ENCODE data around the gene PSMD8. TPM values are rescaled to one million over a fixed set of nuclear protein-coding genes. Genes with fewer than 3 reads are reported as not detected.

Gene PSMD8
- total and polyA plus RNA-seq, 12 donors: 113 to 513 (median 302) TPM

DNA sequence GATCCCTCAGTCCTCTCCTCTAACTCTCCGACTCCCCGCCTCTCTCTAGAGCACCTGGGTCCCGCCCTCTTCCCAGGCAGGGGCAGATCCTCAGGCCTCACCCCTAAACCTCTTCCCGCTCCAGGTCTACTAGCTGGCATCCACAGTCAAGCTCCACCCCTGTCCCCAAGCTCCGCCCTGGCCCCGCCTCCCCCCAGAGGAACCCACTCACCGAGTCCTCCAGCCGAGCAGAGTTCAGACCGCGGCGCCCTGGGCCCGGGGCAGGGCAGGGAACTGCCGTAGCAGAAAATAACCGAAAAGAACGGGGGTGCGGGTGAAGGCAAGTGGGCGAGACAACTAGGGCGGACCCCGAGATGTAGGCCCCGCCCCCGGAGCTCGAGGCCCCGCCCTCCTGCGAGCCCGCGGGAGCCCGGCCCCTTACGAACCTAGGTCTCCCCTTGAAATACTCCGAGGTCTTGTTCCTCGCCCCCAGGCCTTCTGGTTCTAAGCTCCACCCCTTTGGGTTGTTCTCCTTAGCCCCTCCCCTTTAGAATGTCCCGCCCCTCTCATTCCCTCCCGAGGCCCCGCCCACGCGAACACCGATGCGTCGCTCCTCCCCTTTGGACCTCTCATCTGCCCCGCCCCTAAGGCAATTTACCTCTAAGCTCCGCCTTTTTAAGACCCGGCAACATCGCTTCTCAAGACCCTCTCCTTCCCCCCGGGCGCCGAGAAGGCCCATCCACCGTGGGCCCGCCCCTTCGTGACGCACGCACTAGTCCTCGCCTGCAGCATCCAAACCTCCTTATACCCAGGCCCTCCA is 13.4 kb downstream of the PSMD8 start, which contains the start of gene GGN:
TSS of gene GGN (minus strand) at position 485 of the 799 bp plus-strand sequence. CDS start 773 bp downstream, outside the sequence.
- peak; percentile 75 to 77 for DNase-seq
- Histone ChIP-seq H3K4me1 (peaks cover 15 to 50% (median 33%) of the 10 kb centered on the region in 9 donors), H3K27ac (peak within 1 kb of the TSS in 6 of 10 donors; percentile 22 to 87 (median 55)), H3K27me3 (peaks cover 0 to 65% (median 0%) of the 10 kb centered on the region in 7 donors), H3K4me3 (peak within 1 kb of the TSS; percentile 33 to 64 (median 54)), H3K36me3 (peaks cover 0 to 38% (median 16%) of the 10 kb centered on the region in 9 donors), H3K9me3 (no peaks in the 10 kb centered on the region)
- TF ChIP-seq, protein P1, sequence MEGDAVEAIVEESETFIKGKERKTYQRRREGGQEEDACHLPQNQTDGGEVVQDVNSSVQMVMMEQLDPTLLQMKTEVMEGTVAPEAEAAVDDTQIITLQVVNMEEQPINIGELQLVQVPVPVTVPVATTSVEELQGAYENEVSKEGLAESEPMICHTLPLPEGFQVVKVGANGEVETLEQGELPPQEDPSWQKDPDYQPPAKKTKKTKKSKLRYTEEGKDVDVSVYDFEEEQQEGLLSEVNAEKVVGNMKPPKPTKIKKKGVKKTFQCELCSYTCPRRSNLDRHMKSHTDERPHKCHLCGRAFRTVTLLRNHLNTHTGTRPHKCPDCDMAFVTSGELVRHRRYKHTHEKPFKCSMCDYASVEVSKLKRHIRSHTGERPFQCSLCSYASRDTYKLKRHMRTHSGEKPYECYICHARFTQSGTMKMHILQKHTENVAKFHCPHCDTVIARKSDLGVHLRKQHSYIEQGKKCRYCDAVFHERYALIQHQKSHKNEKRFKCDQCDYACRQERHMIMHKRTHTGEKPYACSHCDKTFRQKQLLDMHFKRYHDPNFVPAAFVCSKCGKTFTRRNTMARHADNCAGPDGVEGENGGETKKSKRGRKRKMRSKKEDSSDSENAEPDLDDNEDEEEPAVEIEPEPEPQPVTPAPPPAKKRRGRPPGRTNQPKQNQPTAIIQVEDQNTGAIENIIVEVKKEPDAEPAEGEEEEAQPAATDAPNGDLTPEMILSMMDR (IDR thresholded peaks at IDR 0.05): no peak
- ATAC-seq: peak; percentile 59 to 79 (median 74)
- WGBS, 2 donors: 1 to 2% methylated on average over 49 to 51 of the region's 51 CpGs
- intact Hi-C loops (cut with DNase I): no loop called here

DNA sequence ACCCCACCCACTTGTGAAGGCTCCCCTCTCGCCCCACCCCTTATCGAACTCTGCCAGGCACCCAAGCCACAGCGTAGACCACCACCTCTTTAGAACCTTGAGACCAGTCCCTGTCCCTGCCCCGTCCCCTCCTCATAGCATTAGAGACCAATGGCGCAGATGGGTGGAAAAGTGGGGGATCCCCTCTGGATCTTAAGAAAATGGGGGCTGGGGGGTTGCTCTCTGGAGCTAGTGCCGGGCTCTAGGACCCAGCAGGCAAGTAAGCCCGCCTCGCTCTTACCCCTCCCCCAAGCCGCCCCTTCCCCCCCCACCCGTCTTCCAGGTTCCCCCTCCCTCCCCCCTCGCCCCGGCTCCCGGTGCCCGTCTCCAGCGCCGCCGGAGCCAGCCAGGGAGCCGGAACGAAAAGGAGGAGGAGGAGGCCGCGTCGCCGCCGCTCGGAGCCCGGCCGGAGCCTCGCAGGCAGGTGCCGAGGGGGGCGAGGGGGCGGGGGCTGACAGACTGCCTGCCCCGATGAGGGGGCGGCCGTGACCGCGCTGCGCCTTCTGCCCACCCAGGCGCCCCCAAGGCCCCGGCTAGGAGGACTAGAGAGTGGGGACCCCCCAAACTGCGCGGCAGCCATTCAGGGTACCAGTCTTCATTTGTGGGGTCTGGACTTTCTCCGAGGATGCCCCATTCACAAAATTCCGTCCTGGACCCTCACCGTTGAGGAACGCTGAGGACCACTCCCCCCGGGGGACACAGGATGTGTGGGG is 14.2 kb downstream of the PSMD8 start, which contains the start of gene SPRED3:
TSS of gene SPRED3 (plus strand) at position 349 of the 752 bp plus-strand sequence. CDS start 1,606 bp downstream, outside the sequence.
- Histone ChIP-seq H3K9me3 (no peaks in the 10 kb centered on the region), H3K27me3 (peaks cover 0 to 73% (median 0%) of the 10 kb centered on the region in 7 donors), H3K36me3 (peaks cover 0 to 30% (median 8%) of the 10 kb centered on the region in 9 donors), H3K4me1 (peaks cover 15 to 51% (median 33%) of the 10 kb centered on the region in 9 donors), H3K4me3 (peak within 1 kb of the TSS; percentile 33 to 64 (median 54)), H3K27ac (peak within 1 kb of the TSS in 7 of 10 donors; percentile 22 to 87 (median 52))
- DNase-seq (peak in 1 of 2 donors; percentile 23), ATAC-seq (peak in 5 of 8 donors; percentile 8 to 28 (median 15))
- intact Hi-C loops (cut with DNase I): no loop called here
- 1% methylated on average over 38 to 41 of the region's 46 CpGs for WGBS, 2 donors
- TF ChIP-seq, protein P1 (IDR thresholded peaks at IDR 0.05): no peak

DNA sequence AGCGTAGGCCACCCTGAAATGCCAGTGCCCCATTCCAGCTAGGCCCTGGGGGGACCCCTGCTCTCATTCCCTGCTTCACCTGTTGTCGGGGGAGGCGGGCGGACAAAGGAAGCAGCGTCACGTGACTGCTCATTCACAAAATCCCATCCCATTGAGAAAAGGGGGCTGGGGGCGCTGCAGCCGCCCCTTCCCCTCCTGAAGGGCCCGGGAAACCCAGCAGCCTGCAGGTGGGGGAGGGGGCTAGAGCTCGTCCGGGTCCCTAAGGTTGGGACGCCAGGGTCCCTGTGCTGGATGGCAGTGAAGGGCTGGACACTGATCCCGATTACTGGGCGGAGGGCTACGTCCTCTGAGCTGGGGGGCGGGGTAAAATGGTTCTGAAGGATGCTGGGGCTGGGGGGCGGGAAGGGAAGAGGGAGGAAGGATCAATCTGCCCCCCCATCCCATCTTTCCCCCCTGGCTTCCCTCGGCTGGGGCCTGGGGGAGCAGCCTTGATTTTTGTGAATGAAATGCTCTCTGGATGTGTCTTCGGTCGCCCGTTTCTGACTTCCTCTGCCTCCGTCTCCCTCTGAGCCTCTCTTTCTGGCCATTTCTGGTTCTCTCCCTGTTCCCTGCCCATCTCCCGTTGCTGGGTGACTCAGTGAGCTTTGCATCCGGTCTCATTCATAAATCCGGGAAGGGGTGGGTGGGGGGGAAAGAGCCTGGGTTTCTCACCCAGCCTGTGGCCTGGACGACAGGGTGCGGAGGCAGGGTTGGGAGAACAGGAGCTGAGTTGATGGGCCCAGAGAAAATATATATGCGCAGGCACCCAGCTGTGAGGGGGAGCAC is 14.9 kb downstream of the PSMD8 start:
- peaks cover 0 to 81% (median 8%) of the 10 kb centered on the region in 7 donors for H3K27me3 ChIP-seq
- peak overlapping the region in 9 of 10 donors; percentile 33 to 64 (median 57) for H3K4me3 ChIP-seq
- H3K27ac ChIP-seq: peak overlapping the region in 7 of 10 donors; percentile 22 to 87 (median 52)
- H3K4me1 ChIP-seq: peaks cover 15 to 52% (median 33%) of the 10 kb centered on the region in 9 donors
- peaks cover 0 to 22% (median under 1%) of the 10 kb centered on the region in 9 donors for H3K36me3 ChIP-seq
- 4 to 8% methylated on average over 26 to 28 of the region's 28 CpGs for WGBS, 2 donors
- no peak for DNase-seq
- TF ChIP-seq, protein P1 (IDR thresholded peaks at IDR 0.05): no peak
- H3K9me3 ChIP-seq: no peaks in the 10 kb centered on the region
- intact Hi-C loops (cut with DNase I): no loop called here
- ATAC-seq: no peak

Measured in heart right ventricle (tissue), 16 donors.